Measurements from ENCODE around the gene GALNTL6. TPM values are rescaled to one million over a fixed set of nuclear protein-coding genes. Genes with fewer than 3 reads are reported as not detected.
A peak's percentile ranks its signal among the peaks of the same experiment; 100 is the strongest.
"Not testable (repeated sequence)": the region's sequence is repeated elsewhere in the genome, so short reads cannot be mapped to it uniquely, and the experiment has no call there.

The GALNTL6 gene
- total RNA-seq, 1 experiment from 2014 or later: not detected

GRCh38 chr4:172657081-172657480 lies 843.9 kb downstream of the GALNTL6 start:
- DNase-seq (ENCODE audit: low spot score): no peak

DNA sequence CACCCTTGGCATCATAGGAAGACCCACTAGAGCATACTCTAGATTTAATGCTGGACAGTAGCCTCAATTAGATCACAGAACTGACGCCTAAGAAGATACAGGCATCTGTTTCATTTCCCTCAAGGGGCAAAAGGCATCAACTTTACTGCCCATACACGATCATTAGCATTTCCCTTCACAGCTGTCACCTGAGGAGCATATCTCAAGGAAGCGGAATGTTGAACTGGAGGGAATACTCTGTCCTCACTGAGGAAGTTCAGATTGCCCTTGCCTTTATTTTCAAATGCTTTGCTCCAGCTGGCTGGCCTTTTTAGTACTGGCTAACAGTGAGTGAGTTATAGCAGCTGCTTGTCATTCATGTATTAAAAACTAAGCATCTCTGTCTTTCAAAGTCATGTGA lies 847.0 kb downstream of the GALNTL6 start:
- no peak for DNase-seq (ENCODE audit: low spot score)

- DNase-seq (ENCODE audit: low spot score): no peak
Measured at GRCh38 chr4:172662113-172662512, 848.9 kb downstream of the GALNTL6 start.

- DNase-seq (ENCODE audit: low spot score): no peak
Measured at GRCh38 chr4:172666711-172667368, 853.6 kb downstream of the GALNTL6 start.

DNA sequence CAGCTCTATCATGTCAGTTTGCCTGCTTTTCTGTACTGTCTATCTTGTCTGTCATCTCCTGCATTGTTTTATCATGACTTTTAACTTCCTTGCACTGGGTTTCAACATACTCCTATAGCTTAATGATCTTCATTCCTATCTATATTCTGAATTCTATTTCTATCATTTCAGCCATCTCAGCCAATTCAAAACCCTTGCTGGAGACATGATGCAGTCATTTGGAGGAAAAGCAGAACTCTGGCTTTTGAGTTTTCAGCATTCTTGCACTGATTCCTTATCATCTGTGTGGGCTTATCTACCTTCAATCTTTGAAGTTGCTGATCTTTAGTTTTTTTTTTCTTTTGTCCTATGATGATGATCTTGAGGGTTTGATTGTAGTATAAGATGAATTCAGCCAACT lies 861.6 kb downstream of the GALNTL6 start:
- DNase-seq (ENCODE audit: low spot score): no peak

DNA sequence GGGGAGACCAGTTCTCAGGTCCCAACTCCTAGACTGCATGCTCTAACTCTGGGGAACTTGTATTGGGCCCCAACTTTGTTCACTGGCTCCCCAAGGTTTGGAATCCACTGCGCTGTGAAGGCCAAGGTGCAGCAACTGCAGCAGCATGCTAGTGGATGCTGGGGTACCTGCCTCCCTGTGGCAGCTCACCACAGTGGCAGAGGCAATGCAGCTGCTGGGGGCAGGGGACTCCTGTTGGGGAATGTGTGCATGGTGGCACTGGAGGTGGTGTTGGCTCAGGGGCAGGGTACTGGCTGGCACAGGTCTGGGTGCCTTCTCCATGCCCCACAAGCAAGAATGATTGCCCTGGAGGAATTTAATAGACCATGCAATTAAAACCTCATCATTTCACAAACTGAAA lies 862.0 kb downstream of the GALNTL6 start:
- DNase-seq (ENCODE audit: low spot score): no peak

- DNase-seq (ENCODE audit: low spot score): no peak
Measured at GRCh38 chr4:172680691-172681090, 867.5 kb downstream of the GALNTL6 start.

GRCh38 chr4:172683021-172683420 lies 869.8 kb downstream of the GALNTL6 start:
- no peak for DNase-seq (ENCODE audit: low spot score)

GRCh38 chr4:172686021-172686420 lies 872.8 kb downstream of the GALNTL6 start:
- no peak for DNase-seq (ENCODE audit: low spot score)

GRCh38 chr4:172688534-172688933 lies 875.3 kb downstream of the GALNTL6 start:
- no peak for DNase-seq (ENCODE audit: low spot score)

- DNase-seq (ENCODE audit: low spot score): no peak
Measured at GRCh38 chr4:172691552-172691951, 878.3 kb downstream of the GALNTL6 start.

- no peak for DNase-seq (ENCODE audit: low spot score)
Measured at GRCh38 chr4:172692701-172693100, 879.5 kb downstream of the GALNTL6 start.

GRCh38 chr4:172698256-172698655 lies 885.1 kb downstream of the GALNTL6 start:
- DNase-seq (ENCODE audit: low spot score): no peak

DNA sequence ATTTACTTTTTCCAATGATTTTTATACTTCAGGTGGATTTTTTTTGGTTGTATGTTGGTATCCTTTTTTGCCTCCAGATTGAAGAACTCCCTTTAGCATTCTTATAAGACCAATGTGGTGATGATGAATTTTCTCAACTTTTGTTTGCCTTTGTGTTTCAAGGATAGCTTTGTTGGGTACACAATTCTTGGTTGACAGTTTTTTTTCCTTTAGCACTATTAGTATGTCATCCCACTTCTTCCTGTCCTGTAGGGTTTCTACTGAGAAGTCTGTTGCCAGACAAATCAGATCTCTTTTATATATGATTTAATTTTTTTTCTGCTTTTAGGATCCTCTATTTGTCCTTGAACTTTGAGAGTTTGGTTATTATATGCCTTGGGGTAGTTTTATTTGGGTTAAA lies 892.4 kb downstream of the GALNTL6 start:
- no peak for DNase-seq (ENCODE audit: low spot score)

DNA sequence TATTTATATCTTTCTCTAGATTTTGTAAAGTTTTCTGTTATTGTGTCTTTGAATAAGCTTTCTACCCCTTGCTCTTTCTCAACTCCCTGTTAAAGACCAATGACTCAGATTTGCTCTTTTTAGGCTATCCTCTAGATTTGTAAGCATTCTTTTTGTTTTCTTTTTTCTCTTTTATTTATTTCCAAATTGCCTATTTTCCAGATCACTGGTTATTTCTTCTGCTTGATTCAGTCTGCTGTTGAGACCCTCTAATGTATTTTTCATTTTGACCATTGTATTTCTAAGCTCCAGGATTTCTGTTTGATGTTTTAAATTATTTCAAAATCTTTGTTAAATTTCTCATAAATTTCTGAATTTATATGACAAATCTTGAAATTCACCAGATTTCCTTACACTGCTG lies 892.8 kb downstream of the GALNTL6 start:
- no peak for DNase-seq (ENCODE audit: low spot score)

- peak; percentile 18 for DNase-seq (ENCODE audit: low spot score)
Measured at GRCh38 chr4:172707622-172708021, 894.4 kb downstream of the GALNTL6 start.

GRCh38 chr4:172708184-172708583 lies 895.0 kb downstream of the GALNTL6 start:
- no peak for DNase-seq (ENCODE audit: low spot score)

GRCh38 chr4:172709376-172709775 lies 896.2 kb downstream of the GALNTL6 start:
- no peak for DNase-seq (ENCODE audit: low spot score)

DNA sequence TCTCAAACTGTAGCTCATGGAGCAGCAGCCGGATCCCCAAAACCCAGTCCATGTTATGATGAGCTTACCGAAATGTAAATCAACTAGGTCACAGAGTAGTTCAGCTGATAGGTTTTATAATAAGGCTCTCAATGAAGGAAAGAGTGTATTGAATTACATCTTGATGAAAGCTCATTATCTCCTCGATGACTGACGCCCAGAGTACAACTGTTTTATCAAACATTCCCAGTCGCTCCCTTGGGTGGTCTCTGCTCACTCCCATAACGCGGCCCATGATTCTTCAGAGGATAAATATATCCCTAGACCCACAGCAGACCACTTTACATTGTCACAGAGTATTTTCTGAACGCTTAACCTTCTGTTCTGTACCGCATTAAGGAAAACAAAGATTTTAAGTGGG lies 903.1 kb downstream of the GALNTL6 start:
- no peak for DNase-seq (ENCODE audit: low spot score)

- DNase-seq (ENCODE audit: low spot score): no peak
Measured at GRCh38 chr4:172721659-172722058, 908.5 kb downstream of the GALNTL6 start.

- DNase-seq (ENCODE audit: low spot score): peak; percentile 42
Measured at GRCh38 chr4:172725581-172725980, 912.4 kb downstream of the GALNTL6 start.

GRCh38 chr4:172726001-172726423 lies 912.8 kb downstream of the GALNTL6 start:
- DNase-seq (ENCODE audit: low spot score): peak; percentile 65

GRCh38 chr4:172727631-172728030 lies 914.4 kb downstream of the GALNTL6 start:
- DNase-seq (ENCODE audit: low spot score): no peak

- not testable (repeated sequence) for DNase-seq (ENCODE audit: low spot score)
Measured at GRCh38 chr4:172733645-172734044, 920.4 kb downstream of the GALNTL6 start.
